Forelimb muscle (tissue), 1 donor: ENCODE results near the gene CES4A. TPM values are rescaled to one million over a fixed set of nuclear protein-coding genes. Genes with fewer than 3 reads are reported as not detected.
A peak's percentile ranks its signal among the peaks of the same experiment; 100 is the strongest.
"Not testable (repeated sequence)": the region's sequence is repeated elsewhere in the genome, so short reads cannot be mapped to it uniquely, and the experiment has no call there.

Experiments
- DNase-seq: peaks from one replicate; pipeline ENCODE4 v3.0.0-alpha.2; 2013; ENCODE audit warnings: low read depth
- polyA plus RNA-seq: library from polyadenylated mRNA; unstranded; fragments of 120-200 nt; gene quantifications from one replicate; pipeline ENCODE4 v1.2.1, GENCODE V29; 2013; ENCODE audit not compliant: insufficient read length

Gene CES4A
- polyA plus RNA-seq: 3.4 TPM

DNA sequence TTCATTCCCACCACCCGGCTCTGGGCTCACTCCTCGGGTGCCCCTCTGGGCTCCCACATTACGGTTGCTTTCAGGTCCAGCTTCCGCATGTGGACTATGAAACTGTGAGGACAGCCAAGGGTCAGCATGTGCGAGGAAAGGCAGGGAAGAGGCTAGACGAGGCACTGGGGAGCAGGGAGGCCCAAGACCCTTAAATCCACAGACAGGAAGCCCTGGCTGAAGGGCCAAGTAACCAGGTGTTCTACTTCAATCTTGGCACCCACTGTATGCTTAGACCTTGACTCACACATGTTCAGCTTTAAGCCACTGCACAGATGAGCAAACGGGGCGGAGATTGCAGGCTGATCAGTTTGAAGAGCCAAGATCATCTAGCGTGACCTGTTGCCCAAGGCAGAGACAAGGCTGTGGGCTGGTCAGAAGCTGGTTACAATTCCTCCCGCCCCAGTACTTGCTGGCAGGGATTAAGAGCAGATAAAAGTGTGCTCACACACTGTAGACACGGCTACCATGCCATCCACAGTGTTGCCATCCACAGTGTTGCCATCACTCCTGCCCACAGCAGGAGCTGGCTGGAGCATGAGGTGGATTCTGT is at the start of gene CES4A:
TSS of gene CES4A (plus strand) at position 393 of the 592 bp plus-strand sequence. CDS start at position 577, 184 bp downstream.
- no peak for DNase-seq

- DNase-seq: no peak
Measured at GRCh38 chr16:66939366-66939765, 49.0 kb upstream of the CES4A start.

DNA sequence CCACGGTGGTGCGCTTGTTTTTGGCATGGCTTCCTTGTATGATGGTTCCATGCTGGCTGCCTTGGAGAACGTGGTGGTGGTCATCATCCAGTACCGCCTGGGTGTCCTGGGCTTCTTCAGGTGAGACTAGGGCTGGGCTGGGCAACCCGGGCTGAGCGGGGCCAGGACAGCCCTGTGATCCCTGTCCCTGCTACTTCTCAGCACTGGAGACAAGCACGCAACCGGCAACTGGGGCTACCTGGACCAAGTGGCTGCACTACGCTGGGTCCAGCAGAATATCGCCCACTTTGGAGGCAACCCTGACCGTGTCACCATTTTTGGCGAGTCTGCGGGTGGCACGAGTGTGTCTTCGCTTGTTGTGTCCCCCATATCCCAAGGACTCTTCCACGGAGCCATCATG is 48.2 kb upstream of the CES4A start:
- DNase-seq: no peak

GRCh38 chr16:66942981-66943380 is 45.4 kb upstream of the CES4A start:
- DNase-seq: no peak

DNA sequence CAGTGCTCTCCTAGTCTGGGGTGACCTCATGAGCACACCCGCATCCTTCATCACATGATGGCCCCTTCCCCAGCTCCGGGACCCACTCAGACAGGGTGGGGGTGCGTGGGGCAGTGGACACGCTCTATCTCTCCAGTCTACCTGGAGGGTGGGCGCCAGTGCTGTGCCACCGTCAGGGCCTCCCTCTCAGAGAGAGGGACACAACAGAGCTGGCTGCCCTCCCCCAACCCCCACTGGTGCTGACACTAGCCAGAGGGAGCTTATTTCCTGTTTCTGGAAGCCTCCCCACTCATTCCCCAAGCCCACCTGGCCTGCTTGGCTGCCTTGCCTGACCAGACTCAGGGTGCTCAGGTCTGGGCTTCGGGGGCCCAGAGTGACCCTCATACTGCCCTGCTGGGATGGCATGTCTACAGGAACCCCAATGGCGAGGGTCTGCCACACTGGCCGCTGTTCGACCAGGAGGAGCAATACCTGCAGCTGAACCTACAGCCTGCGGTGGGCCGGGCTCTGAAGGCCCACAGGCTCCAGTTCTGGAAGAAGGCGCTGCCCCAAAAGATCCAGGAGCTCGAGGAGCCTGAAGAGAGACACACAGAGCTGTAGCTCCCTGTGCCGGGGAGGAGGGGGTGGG is 44.8 kb upstream of the CES4A start:
- no peak for DNase-seq

GRCh38 chr16:66944054-66944441 is 44.3 kb upstream of the CES4A start:
- DNase-seq: no peak

- not testable (repeated sequence) for DNase-seq
Measured at GRCh38 chr16:66944971-66945370, 43.4 kb upstream of the CES4A start.

- DNase-seq: no peak
Measured at GRCh38 chr16:66945939-66946338, 42.5 kb upstream of the CES4A start.

- DNase-seq: no peak
Measured at GRCh38 chr16:66946541-66946940, 41.8 kb upstream of the CES4A start.

GRCh38 chr16:66946974-66947301 is 41.5 kb upstream of the CES4A start:
- DNase-seq: no peak

DNA sequence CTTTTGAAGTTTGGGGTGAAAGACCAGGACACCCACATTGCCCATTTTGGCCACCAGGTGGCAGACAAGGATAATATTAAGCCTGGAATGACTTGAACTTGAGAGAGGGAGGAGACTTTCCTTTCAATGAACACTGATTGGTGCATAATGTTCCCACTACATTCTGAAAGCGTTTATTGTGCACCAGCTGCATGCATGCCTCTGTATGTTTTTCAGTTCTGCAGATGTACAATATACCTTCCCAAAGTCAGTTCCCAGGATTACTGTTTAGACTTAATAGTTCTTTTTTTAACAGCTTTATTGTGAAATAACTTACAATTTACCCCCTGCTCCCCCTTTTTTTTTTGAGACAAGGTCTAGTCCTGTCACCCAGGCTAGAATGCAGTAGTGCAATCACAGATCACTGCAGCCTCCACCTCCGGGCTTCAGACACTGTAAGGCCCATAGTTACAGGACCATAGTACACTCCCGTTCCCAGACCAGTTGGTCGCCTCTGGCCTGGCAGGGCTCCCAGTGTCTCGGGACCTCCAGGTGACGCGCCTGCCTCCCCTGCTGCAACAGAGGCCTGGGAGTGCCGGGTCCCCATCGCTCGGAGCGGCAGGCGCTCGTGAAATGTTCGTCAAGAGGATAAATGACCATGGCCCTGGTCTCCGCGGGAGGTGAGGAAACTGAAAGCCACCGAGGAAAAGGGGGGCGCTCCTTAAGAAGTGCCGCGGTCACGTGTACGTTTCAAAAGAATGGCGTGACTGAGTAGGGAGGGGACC is 40.9 kb upstream of the CES4A start:
- peak; percentile 65 for DNase-seq

DNA sequence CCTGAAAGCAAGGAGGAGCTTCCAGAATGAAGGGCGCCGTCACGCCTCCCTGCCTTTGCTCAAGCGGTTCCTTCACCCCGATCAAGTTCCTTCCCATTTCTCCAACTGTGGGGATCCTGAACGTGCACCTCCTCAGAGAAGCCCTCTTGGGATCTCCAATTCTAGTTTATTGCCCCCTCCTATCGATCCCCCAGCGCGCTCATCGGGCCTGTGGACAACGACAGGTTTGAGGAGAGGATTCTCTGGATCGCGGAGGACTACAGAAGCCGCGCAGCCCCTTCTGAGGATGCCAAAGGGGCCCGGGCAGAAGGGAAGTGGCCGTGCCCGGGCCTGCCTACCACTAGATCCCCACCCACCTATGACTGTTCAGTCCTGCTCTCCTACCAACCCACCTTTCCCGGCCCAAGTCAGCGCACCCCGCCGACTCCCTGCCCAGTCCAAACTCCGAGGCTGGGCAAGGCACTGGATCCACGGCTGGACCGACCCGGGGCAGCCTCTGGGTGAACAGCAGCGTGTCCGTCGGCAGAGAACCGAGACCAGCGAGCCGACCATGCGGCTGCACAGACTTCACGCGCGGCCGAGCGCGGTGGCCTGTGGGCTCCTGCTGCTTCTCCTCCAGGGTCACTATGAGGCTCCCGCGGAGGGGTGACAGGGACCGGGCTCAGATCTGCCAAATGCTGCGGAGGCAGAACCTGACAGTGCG is 40.1 kb upstream of the CES4A start:
- no peak for DNase-seq

DNA sequence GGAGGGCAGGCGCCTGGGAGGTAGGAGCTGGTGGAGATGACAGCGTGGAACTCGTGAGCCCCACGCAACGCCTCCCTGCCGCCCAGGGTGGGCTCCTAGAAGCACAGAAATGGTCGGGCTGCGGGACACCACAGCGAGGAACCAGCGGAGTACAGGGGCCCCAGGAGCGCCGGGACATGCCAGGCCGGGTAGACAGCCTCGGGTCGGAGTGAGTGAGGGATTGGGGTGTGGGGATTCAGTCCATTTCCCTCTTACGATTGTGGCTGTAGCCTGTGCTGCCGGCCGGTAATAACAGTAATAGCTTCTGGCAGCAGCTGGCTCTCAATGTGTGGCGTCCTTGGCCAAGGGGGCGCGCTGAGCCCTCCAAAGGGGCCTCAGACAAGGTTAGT is 39.6 kb upstream of the CES4A start:
- no peak for DNase-seq

DNA sequence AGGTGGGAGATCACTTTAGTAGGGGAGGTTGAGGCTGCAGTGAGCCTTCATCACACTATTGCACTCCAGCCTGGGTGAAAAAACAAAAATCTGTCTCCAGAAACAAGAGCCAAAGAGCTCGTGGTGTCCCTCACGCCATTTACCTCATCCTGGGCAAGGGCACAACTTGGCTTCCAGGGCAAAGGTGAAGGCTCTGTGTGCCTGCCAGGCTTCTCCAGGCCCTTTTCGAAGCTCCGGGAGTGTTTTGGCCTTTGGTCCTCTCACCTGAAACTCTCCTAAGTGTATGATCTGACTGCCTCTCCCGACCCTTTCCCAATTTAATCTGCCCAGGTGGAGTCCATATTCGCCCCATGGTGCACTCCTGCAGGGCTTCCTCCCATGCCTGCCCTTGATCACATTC is 38.9 kb upstream of the CES4A start:
- no peak for DNase-seq

- DNase-seq: no peak
Measured at GRCh38 chr16:66950437-66950836, 38.0 kb upstream of the CES4A start.

GRCh38 chr16:66950971-66951790 is 37.2 kb upstream of the CES4A start:
- no peak for DNase-seq

DNA sequence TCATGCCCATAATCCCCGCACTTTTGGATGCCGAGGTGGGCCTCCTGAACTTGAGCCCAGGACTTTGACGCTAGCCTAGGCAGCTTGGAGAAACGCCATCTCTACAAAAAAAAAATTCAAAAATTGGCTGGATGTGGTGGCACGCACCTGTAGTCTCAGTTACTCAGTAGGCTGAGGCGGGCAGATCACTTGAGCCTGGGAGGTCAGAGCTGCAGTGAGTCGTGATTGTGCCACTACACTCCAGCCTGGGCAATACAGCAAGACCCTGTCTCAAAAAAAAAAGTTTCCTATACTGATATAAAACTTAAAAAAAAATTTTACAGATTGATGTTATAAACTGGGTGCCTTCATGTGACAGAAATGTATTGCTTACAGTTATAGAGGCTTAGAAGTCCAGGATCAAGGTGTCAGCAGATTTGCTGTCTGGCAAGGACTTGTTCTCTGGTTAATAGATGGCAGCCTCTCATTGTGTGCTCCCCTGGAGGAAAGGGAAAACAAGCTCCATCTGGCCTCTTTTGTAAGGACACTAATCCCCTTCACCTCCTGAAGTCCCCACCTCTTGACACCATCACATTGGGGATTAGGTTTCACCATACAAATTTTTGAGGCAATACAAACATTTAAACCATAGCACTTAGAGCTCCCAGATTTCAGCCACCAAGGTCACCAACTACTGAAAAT is 35.8 kb upstream of the CES4A start:
- DNase-seq: no peak

- no peak for DNase-seq
Measured at GRCh38 chr16:66953462-66954096, 34.8 kb upstream of the CES4A start.

- peak; percentile 50 for DNase-seq
Measured at GRCh38 chr16:66954097-66954659, 34.2 kb upstream of the CES4A start.
